Activated CD8-positive, alpha-beta T cell treated with anti-CD3 and anti-CD28 coated beads for 36 hours (primary cell): ENCODE data around the gene TBC1D1. TPM values are rescaled to one million over a fixed set of nuclear protein-coding genes. Genes with fewer than 3 reads are reported as not detected.
A peak's percentile ranks its signal among the peaks of the same experiment; 100 is the strongest.

ENCODE experiments used
- ATAC-seq: fragments of 200-7000 bp; cut with Tn5 transposase; one replicate; pipeline ENCODE4 v1.10.0; 2021; ENCODE audit warnings: mild to moderate bottlenecking, moderate library complexity
- CTCF ChIA-PET: fragments of 350-600 bp; sonication (Branson Sonifier 250); formaldehyde crosslinking; loops from one replicate; lab custom pipeline; 2021; ENCODE audit warnings: antibody characterized with exemption; lab: Charles Lee
- POLR2A ChIA-PET: fragments of 350-600 bp; sonication (Branson Sonifier 250); formaldehyde crosslinking; loops from one replicate; lab custom pipeline; 2021; ENCODE audit warnings: antibody characterized with exemption; lab: Charles Lee
- DNase-seq: peaks from one replicate; pipeline ENCODE4 v3.0.0-alpha.2; 2020
- H3K27ac Mint-ChIP-seq: one replicate; pipeline ENCODE4 v1.8.0; 2021; ENCODE audit warnings: mild to moderate bottlenecking, mixed read lengths
- H3K27me3 Mint-ChIP-seq: one replicate; pipeline ENCODE4 v1.8.0; 2021; ENCODE audit warnings: mixed read lengths
- H3K36me3 Mint-ChIP-seq: one replicate; pipeline ENCODE4 v1.8.0; 2021; ENCODE audit warnings: low read depth, mixed read lengths
- H3K4me1 Mint-ChIP-seq: one replicate; pipeline ENCODE4 v1.8.0; 2021; ENCODE audit warnings: low read depth, mixed read lengths
- H3K4me3 Mint-ChIP-seq: one replicate; pipeline ENCODE4 v1.8.0; 2021; ENCODE audit warnings: mild to moderate bottlenecking, moderate library complexity, mixed read lengths
- H3K9me3 Mint-ChIP-seq: one replicate; pipeline ENCODE4 v1.8.0; 2021; ENCODE audit warnings: mixed read lengths
- CTCF ChIP-seq: fragments of 200-600 bp; IDR thresholded peaks from one replicate; pipeline ENCODE4 v1.8.0; 2022; ENCODE audit warnings: antibody characterized with exemption, mild to moderate bottlenecking
- intact Hi-C: fragments of 100-400 bp; cut with micrococcal nuclease; formaldehyde crosslinking; loops from one replicate; pipeline ENCODE4 v1.10.0; 2022
- total RNA-seq, 2 experiments: library from RNA; stranded (reverse); gene quantifications; one replicate each; pipeline ENCODE4 v1.2.3, GENCODE V29; 2021

TBC1D1 gene
- total RNA-seq, 2 experiments from 2014 or later = 79.4 to 91.4 TPM

- Mint-ChIP-seq H3K4me3 (no peak overlapping the region), H3K27ac (no peak overlapping the region), H3K27me3 (no peaks in the 10 kb centered on the region), H3K9me3 (no peaks in the 10 kb centered on the region), H3K4me1 (peaks cover 6% of the 10 kb centered on the region), H3K36me3 (peaks cover 33% of the 10 kb centered on the region)
- ChIA-PET POLR2A (interaction anchor here (0.6 kb wide), 1 partner anchor 117 kb away, joined by 5 read pairs; no protein-coding TSS in a partner anchor), CTCF (interaction anchor here (0.7 to 2.0 kb wide), 3 partner anchors 9 to 192 kb away, joined by 3 to 6 read pairs (median 5); no protein-coding TSS in a partner anchor)
- DNase-seq (no peak), ATAC-seq (no peak)
- TF ChIP-seq CTCF = no peak
- intact Hi-C loops = no loop called here
Measured at GRCh38 chr4:38099908-38100407, 209.1 kb downstream of the TBC1D1 start.

GRCh38 chr4:38100474-38101255 is 209.8 kb downstream of the TBC1D1 start:
- ChIA-PET POLR2A (interaction anchor here (0.7 kb wide), 1 partner anchor 483 kb away, joined by 3 read pairs; no protein-coding TSS in a partner anchor), CTCF (interaction anchor here (1.3 to 2.0 kb wide), 3 partner anchors 10 to 79 kb away, joined by 5 to 6 read pairs (median 5); no protein-coding TSS in a partner anchor)
- Mint-ChIP-seq H3K4me1 (peaks cover 8% of the 10 kb centered on the region), H3K36me3 (peaks cover 35% of the 10 kb centered on the region), H3K9me3 (no peaks in the 10 kb centered on the region), H3K27ac (peak overlapping the region; percentile 7), H3K27me3 (no peaks in the 10 kb centered on the region), H3K4me3 (no peak overlapping the region)
- DNase-seq (no peak), ATAC-seq (no peak)
- intact Hi-C loops = no loop called here
- no peak for TF ChIP-seq CTCF

- Mint-ChIP-seq H3K27me3 (no peaks in the 10 kb centered on the region), H3K27ac (no peak overlapping the region), H3K4me1 (peaks cover 9% of the 10 kb centered on the region), H3K36me3 (peaks cover 32% of the 10 kb centered on the region), H3K4me3 (no peak overlapping the region), H3K9me3 (no peaks in the 10 kb centered on the region)
- POLR2A ChIA-PET = interaction anchor here (0.7 kb wide), 1 partner anchor 484 kb away, joined by 3 read pairs; no protein-coding TSS in a partner anchor
- no peak for TF ChIP-seq CTCF
- DNase-seq (no peak), ATAC-seq (no peak)
- intact Hi-C loops = no loop called here
- CTCF ChIA-PET = interaction anchor here (1.1 to 2.0 kb wide), 3 partner anchors 10 to 78 kb away, joined by 3 to 6 read pairs (median 5); no protein-coding TSS in a partner anchor
Measured at GRCh38 chr4:38101563-38101962, 210.7 kb downstream of the TBC1D1 start.

- H3K27ac Mint-ChIP-seq = no peak overlapping the region
- CTCF ChIA-PET = interaction anchor here (1.0 kb wide), 1 partner anchor 12 kb away, joined by 3 read pairs; no protein-coding TSS in a partner anchor
- H3K36me3 Mint-ChIP-seq = peaks cover 28% of the 10 kb centered on the region
- no peaks in the 10 kb centered on the region for H3K9me3 Mint-ChIP-seq
- TF ChIP-seq CTCF = no peak
- H3K4me3 Mint-ChIP-seq = no peak overlapping the region
- ATAC-seq (no peak), DNase-seq (no peak)
- POLR2A ChIA-PET = no interaction called here
- intact Hi-C loops = no loop called here
- peaks cover 9% of the 10 kb centered on the region for H3K4me1 Mint-ChIP-seq
- H3K27me3 Mint-ChIP-seq = no peaks in the 10 kb centered on the region
Measured at GRCh38 chr4:38102957-38103588, 212.2 kb downstream of the TBC1D1 start.
